Vagina (tissue), 2 donors: Measurements from ENCODE around the gene GRIK5. TPM values are rescaled to one million over a fixed set of nuclear protein-coding genes. Genes with fewer than 3 reads are reported as not detected.

Source experiments
- DNase-seq, 2 donors: peaks; one replicate each; pipeline ENCODE4 v3.0.0-alpha.2; 2017; ENCODE audit errors: extremely low spot score in 2 of 2
- H3K27ac ChIP-seq: fragments of 200-600 bp; sonication (generic); one replicate; pipeline ENCODE4 v1.5.1; 2019
- H3K27me3 ChIP-seq: fragments of 200-600 bp; sonication (generic); one replicate; pipeline ENCODE4 v1.5.1; 2019
- H3K36me3 ChIP-seq, 2 donors: fragments of 200-600 bp; sonication (generic); one replicate each; pipeline ENCODE4 v1.5.1; 2017 to 2019
- H3K4me1 ChIP-seq: fragments of 200-600 bp; sonication (generic); one replicate; pipeline ENCODE4 v1.5.1; 2019
- H3K4me3 ChIP-seq, 2 donors: fragments of 200-600 bp; sonication (generic); 1 replicate in 1 of 2; 2 replicates in 1 of 2; pipeline ENCODE4 v1.5.1; 2016 to 2019
- H3K9me3 ChIP-seq: fragments of 200-600 bp; sonication (generic); one replicate; pipeline ENCODE4 v1.5.1; 2019
- CTCF ChIP-seq, 3 experiments: fragments of 450-650 bp in 2 of 3; fragments of 200-600 bp in 1 of 3; sonication (generic) in 1 of 3; IDR thresholded peaks; one replicate each; pipeline ENCODE4 v1.5.1; 2017 to 2019; ENCODE audit warnings: antibody characterized with exemption in 3 of 3, mild to moderate bottlenecking in 2 of 3, moderate library complexity in 2 of 3
- POLR2A ChIP-seq, 2 donors: fragments of 450-650 bp; IDR thresholded peaks; one replicate each; pipeline ENCODE4 v1.6.1; 2017; ENCODE audit warnings: antibody characterized with exemption in 2 of 2, mild to moderate bottlenecking in 2 of 2, moderate library complexity in 2 of 2
- POLR2AphosphoS5 ChIP-seq, 2 donors: sonication (generic); formaldehyde crosslinking; IDR thresholded peaks; one replicate each; pipeline ENCODE4 v1.9.0; 2017; ENCODE audit warnings: antibody characterized with exemption in 2 of 2, mild to moderate bottlenecking in 2 of 2, low read depth in 1 of 2; ENCODE audit not compliant: insufficient read depth in 1 of 2
- intact Hi-C: fragments of 100-400 bp; cut with DNase I; formaldehyde crosslinking; loops from one replicate; pipeline ENCODE4 v1.15.1; 2023
- total RNA-seq: library from RNA; depleted of rRNA; stranded (reverse); fragments of >200 nt; gene quantifications from one replicate; pipeline ENCODE4 v1.2.3, GENCODE V29; 2016

The GRIK5 gene
- total RNA-seq, 1 donor from 2014 or later = 2.5 TPM

DNA sequence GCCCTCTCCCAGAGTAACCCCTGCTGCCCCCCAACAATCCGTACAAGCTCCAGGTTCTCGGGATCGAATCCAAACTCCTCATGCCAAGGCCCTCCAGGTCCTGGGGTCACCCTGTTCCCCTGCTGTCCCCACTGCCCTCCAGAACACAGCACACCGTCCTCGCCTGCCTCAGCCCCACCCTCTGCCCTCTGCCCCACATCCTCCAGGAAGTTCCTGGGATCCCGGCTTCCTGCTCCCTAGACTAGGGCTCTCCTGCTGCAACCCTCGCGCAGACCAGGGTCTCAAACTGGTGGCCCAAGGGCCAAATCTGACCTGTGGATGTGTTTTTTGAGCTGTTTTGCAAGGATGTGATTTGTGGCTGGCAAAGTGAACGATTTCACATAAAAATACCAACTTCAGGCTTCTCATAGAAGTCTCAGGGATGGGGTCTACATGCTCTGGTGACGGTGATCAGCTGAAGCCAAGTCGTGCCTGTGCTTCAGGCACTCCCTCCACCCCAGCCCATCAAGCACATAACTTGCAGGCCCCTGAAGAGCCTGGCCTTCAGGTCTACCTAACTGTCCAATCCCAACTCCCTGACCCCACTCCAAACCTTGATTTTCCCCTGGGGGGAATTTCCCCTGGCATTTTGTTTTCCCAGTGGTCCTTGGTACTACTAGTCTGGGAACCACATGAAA, 112.7 kb downstream of the GRIK5 start:
- intact Hi-C loops = loop anchor here (5.0 kb wide), 1 partner anchor 75 kb away; the partner anchor contains the start of gene ARHGEF1
- peak overlapping the region in 1 of 2 donors; percentile 85 for H3K4me3 ChIP-seq

DNA sequence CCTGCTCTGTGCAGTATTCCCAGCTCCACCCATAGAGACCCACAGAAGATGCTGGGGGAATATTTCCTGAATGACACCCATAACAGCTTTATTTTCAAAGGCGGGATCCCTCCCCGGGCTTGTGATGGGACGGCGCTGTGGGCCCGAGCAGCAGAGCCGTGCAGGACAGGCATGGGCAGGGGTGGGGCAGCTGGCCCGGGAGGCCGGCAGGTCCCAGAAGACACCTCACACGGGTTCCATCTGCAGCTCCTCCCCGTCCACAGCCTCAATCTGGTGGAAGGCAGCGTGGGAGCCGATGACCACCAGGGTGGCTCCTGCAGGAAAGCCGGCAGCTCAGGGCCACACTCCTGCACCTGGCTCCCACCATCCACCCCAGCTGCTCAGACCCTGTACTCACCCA, 113.4 kb downstream of the GRIK5 start:
- no peaks in the 10 kb centered on the region for H3K27me3 ChIP-seq
- H3K9me3 ChIP-seq = no peaks in the 10 kb centered on the region
- no peak overlapping the region for H3K27ac ChIP-seq
- TF ChIP-seq POLR2AphosphoS5 (IDR thresholded peaks at IDR 0.05; ENCODE audit: insufficient read depth in 1 of 2, low read depth in 1 of 2) (no peak), CTCF (IDR thresholded peaks at IDR 0.05) (no peak), POLR2A (IDR thresholded peaks at IDR 0.05) (no peak)
- H3K4me1 ChIP-seq = peaks cover 14% of the 10 kb centered on the region
- no peak for DNase-seq
- intact Hi-C loops = loop anchor here (5.0 kb wide), 1 partner anchor 74 kb away; the partner anchor contains the start of gene ARHGEF1
- H3K36me3 ChIP-seq = peaks cover 0 to 12% of the 10 kb centered on the region in 2 donors
- no peak overlapping the region for H3K4me3 ChIP-seq

More for the DNA sequence above, 112.7 kb downstream of the GRIK5 start:
- no peak for DNase-seq
- Histone ChIP-seq H3K4me1 (peaks cover 14% of the 10 kb centered on the region), H3K27me3 (no peaks in the 10 kb centered on the region), H3K9me3 (no peaks in the 10 kb centered on the region), H3K27ac (peak overlapping the region; percentile 93), H3K36me3 (peaks cover 0 to 12% of the 10 kb centered on the region in 2 donors)
- no peak for TF ChIP-seq POLR2A (IDR thresholded peaks at IDR 0.05)
- no peak for TF ChIP-seq POLR2AphosphoS5 (IDR thresholded peaks at IDR 0.05; ENCODE audit: insufficient read depth in 1 of 2, low read depth in 1 of 2)
- TF ChIP-seq CTCF (IDR thresholded peaks at IDR 0.05) = no peak

- Histone ChIP-seq H3K27me3 (no peaks in the 10 kb centered on the region), H3K4me1 (peaks cover 14% of the 10 kb centered on the region), H3K9me3 (no peaks in the 10 kb centered on the region), H3K4me3 (no peak overlapping the region), H3K36me3 (peaks cover 0 to 12% of the 10 kb centered on the region in 2 donors), H3K27ac (no peak overlapping the region)
- DNase-seq = no peak
- TF ChIP-seq POLR2AphosphoS5 (IDR thresholded peaks at IDR 0.05; ENCODE audit: insufficient read depth in 1 of 2, low read depth in 1 of 2) (no peak), CTCF (IDR thresholded peaks at IDR 0.05) (no peak), POLR2A (IDR thresholded peaks at IDR 0.05) (no peak)
- intact Hi-C loops = loop anchor here (5.0 kb wide), 1 partner anchor 73 kb away; the partner anchor contains the start of gene ARHGEF1
Observed at GRCh38 chr19:41955521-41955920, 114.5 kb downstream of the GRIK5 start.

GRCh38 chr19:41951686-41952172, 118.3 kb downstream of the GRIK5 start:
- TF ChIP-seq POLR2A (IDR thresholded peaks at IDR 0.05) (no peak), CTCF (IDR thresholded peaks at IDR 0.05) (peak; percentile 85 to 89 (median 87))

More at GRCh38 chr19:41951686-41952172, 118.3 kb downstream of the GRIK5 start:
- intact Hi-C loops = no loop called here
- no peak for DNase-seq
- Histone ChIP-seq H3K4me3 (no peak overlapping the region), H3K27ac (no peak overlapping the region), H3K36me3 (peaks cover 0 to 12% of the 10 kb centered on the region in 2 donors), H3K4me1 (no peaks in the 10 kb centered on the region), H3K27me3 (no peaks in the 10 kb centered on the region), H3K9me3 (no peaks in the 10 kb centered on the region)

Other genes starting within 250 kb of the GRIK5 start
- gene LYPD4, start 225.5 kb downstream of the GRIK5 start, total RNA-seq = not detected
- not detected for gene DMRTC2, start 225.2 kb downstream of the GRIK5 start, total RNA-seq
- 1,554 TPM for gene RPS19, start 210.0 kb downstream of the GRIK5 start, total RNA-seq
- gene CD79A, start 192.9 kb downstream of the GRIK5 start, total RNA-seq = not detected
- gene ARHGEF1, start 187.0 kb downstream of the GRIK5 start, total RNA-seq = 114 TPM
- gene ERFL, start 141.8 kb downstream of the GRIK5 start, total RNA-seq = 0.49 TPM
- 263 TPM for gene RABAC1, start 110.9 kb downstream of the GRIK5 start, total RNA-seq
- gene ATP1A3, start 76.0 kb downstream of the GRIK5 start, total RNA-seq = 4.7 TPM
- gene ZNF574, start 6.0 kb upstream of the GRIK5 start, total RNA-seq = 26.5 TPM
- 0.74 TPM for gene POU2F2, start 62.2 kb upstream of the GRIK5 start, total RNA-seq
- 25.3 TPM for gene DEDD2, start 147.5 kb upstream of the GRIK5 start, total RNA-seq
- gene ZNF526, start 150.1 kb upstream of the GRIK5 start, total RNA-seq = 6.1 TPM
- gene GSK3A, start 172.4 kb upstream of the GRIK5 start, total RNA-seq = 21.1 TPM
- 44.7 TPM for gene ERF, start 184.9 kb upstream of the GRIK5 start, total RNA-seq
- gene CIC, start 199.0 kb upstream of the GRIK5 start, total RNA-seq = 36.1 TPM
- not detected for gene PRR19, start 231.9 kb upstream of the GRIK5 start, total RNA-seq
- gene PAFAH1B3, start 232.4 kb upstream of the GRIK5 start, total RNA-seq = 21.9 TPM
- not detected for gene TMEM145, start 243.1 kb upstream of the GRIK5 start, total RNA-seq